Measurements from ENCODE around the gene ERFE.

DNA sequence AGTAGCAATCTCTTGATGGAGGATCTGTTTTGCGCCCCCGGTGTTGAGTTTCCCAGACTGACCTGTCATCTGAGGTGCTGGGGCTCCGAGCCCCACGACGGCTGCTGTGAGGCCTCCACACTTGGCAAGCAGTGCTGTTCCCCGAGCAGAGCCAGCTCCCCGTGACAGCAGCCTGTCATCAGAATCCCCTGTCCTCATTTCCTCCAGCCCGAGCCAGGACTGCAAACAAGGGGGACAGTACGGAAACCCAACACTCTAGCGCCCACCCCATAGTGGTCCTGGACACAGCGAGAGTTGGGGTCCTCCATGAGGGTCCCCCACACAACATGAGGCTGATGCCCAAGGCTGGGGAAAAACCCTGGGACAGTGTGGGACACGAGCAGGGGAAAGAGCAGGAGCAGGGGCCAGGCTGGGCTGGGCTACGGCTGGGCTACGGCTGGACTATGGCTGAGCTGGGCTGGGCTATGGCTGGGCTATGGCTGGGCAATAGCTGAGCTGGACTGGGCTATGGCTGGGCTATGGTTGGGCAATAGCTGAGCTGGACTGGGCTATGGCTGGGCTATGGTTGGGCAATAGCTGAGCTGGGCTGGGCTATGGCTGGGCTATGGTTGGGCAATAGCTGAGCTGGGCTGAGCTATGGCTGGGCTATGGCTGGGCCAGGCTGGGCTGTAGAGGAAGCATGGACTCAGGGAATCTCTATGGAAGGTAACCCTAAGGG is 21.8 kb upstream of the ERFE start:
- TF ChIP-seq, protein P1, sequence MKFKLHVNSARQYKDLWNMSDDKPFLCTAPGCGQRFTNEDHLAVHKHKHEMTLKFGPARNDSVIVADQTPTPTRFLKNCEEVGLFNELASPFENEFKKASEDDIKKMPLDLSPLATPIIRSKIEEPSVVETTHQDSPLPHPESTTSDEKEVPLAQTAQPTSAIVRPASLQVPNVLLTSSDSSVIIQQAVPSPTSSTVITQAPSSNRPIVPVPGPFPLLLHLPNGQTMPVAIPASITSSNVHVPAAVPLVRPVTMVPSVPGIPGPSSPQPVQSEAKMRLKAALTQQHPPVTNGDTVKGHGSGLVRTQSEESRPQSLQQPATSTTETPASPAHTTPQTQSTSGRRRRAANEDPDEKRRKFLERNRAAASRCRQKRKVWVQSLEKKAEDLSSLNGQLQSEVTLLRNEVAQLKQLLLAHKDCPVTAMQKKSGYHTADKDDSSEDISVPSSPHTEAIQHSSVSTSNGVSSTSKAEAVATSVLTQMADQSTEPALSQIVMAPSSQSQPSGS (IDR thresholded peaks at IDR 0.05; ENCODE audit: low read length), result no peak
- TF ChIP-seq POLR2AphosphoS5 (IDR thresholded peaks at IDR 0.05; ENCODE audit: low read length), result no peak
- TF ChIP-seq GABPA (IDR thresholded peaks at IDR 0.05; ENCODE audit: low read depth), result no peak
- TF ChIP-seq RAD21 (IDR thresholded peaks at IDR 0.05; ENCODE audit: insufficient read depth, low read depth, low read length), result no peak
- TF ChIP-seq, protein P2, sequence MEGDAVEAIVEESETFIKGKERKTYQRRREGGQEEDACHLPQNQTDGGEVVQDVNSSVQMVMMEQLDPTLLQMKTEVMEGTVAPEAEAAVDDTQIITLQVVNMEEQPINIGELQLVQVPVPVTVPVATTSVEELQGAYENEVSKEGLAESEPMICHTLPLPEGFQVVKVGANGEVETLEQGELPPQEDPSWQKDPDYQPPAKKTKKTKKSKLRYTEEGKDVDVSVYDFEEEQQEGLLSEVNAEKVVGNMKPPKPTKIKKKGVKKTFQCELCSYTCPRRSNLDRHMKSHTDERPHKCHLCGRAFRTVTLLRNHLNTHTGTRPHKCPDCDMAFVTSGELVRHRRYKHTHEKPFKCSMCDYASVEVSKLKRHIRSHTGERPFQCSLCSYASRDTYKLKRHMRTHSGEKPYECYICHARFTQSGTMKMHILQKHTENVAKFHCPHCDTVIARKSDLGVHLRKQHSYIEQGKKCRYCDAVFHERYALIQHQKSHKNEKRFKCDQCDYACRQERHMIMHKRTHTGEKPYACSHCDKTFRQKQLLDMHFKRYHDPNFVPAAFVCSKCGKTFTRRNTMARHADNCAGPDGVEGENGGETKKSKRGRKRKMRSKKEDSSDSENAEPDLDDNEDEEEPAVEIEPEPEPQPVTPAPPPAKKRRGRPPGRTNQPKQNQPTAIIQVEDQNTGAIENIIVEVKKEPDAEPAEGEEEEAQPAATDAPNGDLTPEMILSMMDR (IDR thresholded peaks at IDR 0.05 in 2 of 3, conservative IDR thresholded peaks at IDR 0.05 in 1 of 3; ENCODE audit: control insufficient read depth in 2 of 3, extremely low read depth in 1 of 3, insufficient read depth in 1 of 3, low read depth in 3 of 3, low read length in 3 of 3), result no peak
- TF ChIP-seq, protein P3, sequence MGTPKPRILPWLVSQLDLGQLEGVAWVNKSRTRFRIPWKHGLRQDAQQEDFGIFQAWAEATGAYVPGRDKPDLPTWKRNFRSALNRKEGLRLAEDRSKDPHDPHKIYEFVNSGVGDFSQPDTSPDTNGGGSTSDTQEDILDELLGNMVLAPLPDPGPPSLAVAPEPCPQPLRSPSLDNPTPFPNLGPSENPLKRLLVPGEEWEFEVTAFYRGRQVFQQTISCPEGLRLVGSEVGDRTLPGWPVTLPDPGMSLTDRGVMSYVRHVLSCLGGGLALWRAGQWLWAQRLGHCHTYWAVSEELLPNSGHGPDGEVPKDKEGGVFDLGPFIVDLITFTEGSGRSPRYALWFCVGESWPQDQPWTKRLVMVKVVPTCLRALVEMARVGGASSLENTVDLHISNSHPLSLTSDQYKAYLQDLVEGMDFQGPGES (IDR thresholded peaks at IDR 0.05), result no peak
- TF ChIP-seq TCF12 (IDR thresholded peaks at IDR 0.05; ENCODE audit: low read depth, low read length), result no peak
- TF ChIP-seq, protein P4, sequence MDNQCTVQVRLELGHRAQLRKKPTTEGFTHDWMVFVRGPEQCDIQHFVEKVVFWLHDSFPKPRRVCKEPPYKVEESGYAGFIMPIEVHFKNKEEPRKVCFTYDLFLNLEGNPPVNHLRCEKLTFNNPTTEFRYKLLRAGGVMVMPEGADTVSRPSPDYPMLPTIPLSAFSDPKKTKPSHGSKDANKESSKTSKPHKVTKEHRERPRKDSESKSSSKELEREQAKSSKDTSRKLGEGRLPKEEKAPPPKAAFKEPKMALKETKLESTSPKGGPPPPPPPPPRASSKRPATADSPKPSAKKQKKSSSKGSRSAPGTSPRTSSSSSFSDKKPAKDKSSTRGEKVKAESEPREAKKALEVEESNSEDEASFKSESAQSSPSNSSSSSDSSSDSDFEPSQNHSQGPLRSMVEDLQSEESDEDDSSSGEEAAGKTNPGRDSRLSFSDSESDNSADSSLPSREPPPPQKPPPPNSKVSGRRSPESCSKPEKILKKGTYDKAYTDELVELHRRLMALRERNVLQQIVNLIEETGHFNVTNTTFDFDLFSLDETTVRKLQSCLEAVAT (IDR thresholded peaks at IDR 0.05), result no peak
- no peak for TF ChIP-seq MYC (IDR thresholded peaks at IDR 0.05; ENCODE audit: insufficient read depth, insufficient read length, insufficient replicate concordance, low read length, severe bottlenecking)
- TF ChIP-seq EZH2 (IDR thresholded peaks at IDR 0.05; ENCODE audit: borderline replicate concordance, control insufficient read depth, low read depth, low read length), result no peak
- TF ChIP-seq, protein P5, sequence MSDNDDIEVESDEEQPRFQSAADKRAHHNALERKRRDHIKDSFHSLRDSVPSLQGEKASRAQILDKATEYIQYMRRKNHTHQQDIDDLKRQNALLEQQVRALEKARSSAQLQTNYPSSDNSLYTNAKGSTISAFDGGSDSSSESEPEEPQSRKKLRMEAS (IDR thresholded peaks at IDR 0.05; ENCODE audit: low read depth, low read length), result no peak
- TF ChIP-seq SIN3A (IDR thresholded peaks at IDR 0.05; ENCODE audit: low read depth, low read length), result no peak
- TF ChIP-seq SREBF1 (IDR thresholded peaks at IDR 0.05; ENCODE audit: low read length), result no peak

Data from GM12878 (cell line).